HG02642 (cell line): ENCODE data around the gene MED8.
"Not testable (repeated sequence)": the region's sequence is repeated elsewhere in the genome, so short reads cannot be mapped to it uniquely, and the experiment has no call there.

Source experiments
- ATAC-seq: cut with Tn5 transposase; IDR thresholded peaks from one replicate; pipeline ENCODE4 v1.9.1; 2021; ENCODE audit warnings: mild to moderate bottlenecking; ENCODE audit not compliant: unreplicated experiment, poor library complexity

The MED8 gene

GRCh38 chr1:43387976-43388599 is 1.5 kb downstream of the MED8 start:
- ATAC-seq: no peak

GRCh38 chr1:43386676-43387075 is 2.9 kb downstream of the MED8 start:
- ATAC-seq: no peak

- ATAC-seq: no peak
These were observed 6.2 kb downstream of the MED8 start for GRCh38 chr1:43383449-43383848.

GRCh38 chr1:43382027-43382779 is 7.4 kb downstream of the MED8 start:
- ATAC-seq: no peak

GRCh38 chr1:43381612-43382011 is 8.0 kb downstream of the MED8 start:
- no peak for ATAC-seq

- no peak for ATAC-seq
These were observed 10.1 kb downstream of the MED8 start for GRCh38 chr1:43379476-43379875.

- no peak for ATAC-seq
These were observed 11.8 kb downstream of the MED8 start for GRCh38 chr1:43377831-43378230.

- no peak for ATAC-seq
These were observed 12.8 kb downstream of the MED8 start for GRCh38 chr1:43376723-43377235.

GRCh38 chr1:43373066-43373940 is 16.3 kb downstream of the MED8 start:
- ATAC-seq: no peak

GRCh38 chr1:43372172-43372571 is 17.4 kb downstream of the MED8 start:
- no peak for ATAC-seq

GRCh38 chr1:43370564-43370963 is 19.0 kb downstream of the MED8 start:
- ATAC-seq: no peak

- not testable (repeated sequence) for ATAC-seq
These were observed 19.8 kb downstream of the MED8 start for GRCh38 chr1:43369779-43370178.

GRCh38 chr1:43368646-43369020 is 21.0 kb downstream of the MED8 start:
- no peak for ATAC-seq

- peak; percentile 76 for ATAC-seq
These were observed 21.5 kb downstream of the MED8 start, which contains the start of gene ELOVL1 for GRCh38 chr1:43367904-43368645. TSS of gene ELOVL1 (minus strand) at chr1:43368011. CDS start at chr1:43365609, 2,402 bp downstream.

- ATAC-seq: peak; percentile 61
These were observed 22.3 kb downstream of the MED8 start for GRCh38 chr1:43367026-43367903.

- ATAC-seq: no peak
These were observed 23.0 kb downstream of the MED8 start for GRCh38 chr1:43366601-43367025.

GRCh38 chr1:43366179-43366578 is 23.4 kb downstream of the MED8 start:
- ATAC-seq: no peak

GRCh38 chr1:43365678-43366077 is 23.9 kb downstream of the MED8 start:
- ATAC-seq: no peak

GRCh38 chr1:43363935-43364525 is 25.6 kb downstream of the MED8 start:
- ATAC-seq: no peak
